GM23338 (cell line): ENCODE data around the gene KRT78. TPM values are rescaled to one million over a fixed set of nuclear protein-coding genes. Genes with fewer than 3 reads are reported as not detected.

Experiments
- ATAC-seq: fragments of 200-7000 bp; cut with Tn5 transposase; 3 replicates; pipeline ENCODE4 v1.9.1; 2020
- DNase-seq: peaks from one replicate; pipeline ENCODE4 v3.0.0-alpha.2; 2015; ENCODE audit warnings: low spot score
- H2AFZ ChIP-seq: fragments of 200-600 bp; sonication (generic); 2 replicates; pipeline ENCODE4 v1.8.0; 2016; ENCODE audit warnings: antibody characterized with exemption, mild to moderate bottlenecking, moderate library complexity
- H3F3A ChIP-seq: fragments of 200-600 bp; sonication (generic); replicated peaks from 2 replicates; pipeline ENCODE4 v1.8.0; 2017; ENCODE audit warnings: antibody characterized with exemption, mixed run types, low read depth
- H3K27ac ChIP-seq: fragments of 200-600 bp; sonication (generic); 2 replicates; pipeline ENCODE4 v1.6.1; 2016; ENCODE audit warnings: low read depth
- H3K27me3 ChIP-seq: fragments of 200-600 bp; sonication (generic); 2 replicates; pipeline ENCODE4 v1.8.0; 2016; ENCODE audit warnings: mild to moderate bottlenecking, mixed run types, moderate library complexity; ENCODE audit not compliant: insufficient read depth
- H3K36me3 ChIP-seq: fragments of 200-600 bp; sonication (generic); 2 replicates; pipeline ENCODE4 v1.8.0; 2016; ENCODE audit warnings: mild to moderate bottlenecking; ENCODE audit not compliant: insufficient read depth
- H3K4me1 ChIP-seq: fragments of 200-600 bp; sonication (generic); 2 replicates; pipeline ENCODE4 v1.8.0; 2016; ENCODE audit warnings: mild to moderate bottlenecking, moderate library complexity; ENCODE audit not compliant: insufficient read depth
- H3K4me2 ChIP-seq: fragments of 200-600 bp; sonication (generic); 2 replicates; pipeline ENCODE4 v1.7.1; 2017; ENCODE audit warnings: mixed run types
- H3K4me3 ChIP-seq: fragments of 200-600 bp; sonication (generic); 2 replicates; pipeline ENCODE4 v1.6.1; 2016; ENCODE audit warnings: mixed run types
- H3K79me2 ChIP-seq: fragments of 200-600 bp; sonication (generic); replicated peaks from 2 replicates; pipeline ENCODE4 v1.8.0; 2017; ENCODE audit warnings: mild to moderate bottlenecking; ENCODE audit not compliant: insufficient read depth
- H3K9me2 ChIP-seq: fragments of 200-600 bp; sonication (generic); 2 replicates; pipeline ENCODE4 v1.8.0; 2017; ENCODE audit not compliant: insufficient read depth
- H4K20me1 ChIP-seq: fragments of 200-600 bp; sonication (generic); replicated peaks from 2 replicates; pipeline ENCODE4 v1.8.0; 2017; ENCODE audit warnings: mild to moderate bottlenecking; ENCODE audit not compliant: insufficient read depth
- H3K27ac Mint-ChIP-seq: 2 replicates; pipeline ENCODE4 v1.8.0; 2020; ENCODE audit warnings: inconsistent platforms, mild to moderate bottlenecking, moderate library complexity, mixed read lengths
- H3K27me3 Mint-ChIP-seq: 3 replicates; pipeline ENCODE4 v1.8.0; 2022; ENCODE audit warnings: low read depth, mild to moderate bottlenecking, moderate library complexity, mixed read lengths, inconsistent platforms; ENCODE audit not compliant: insufficient read depth, poor library complexity
- H3K36me3 Mint-ChIP-seq: 3 replicates; pipeline ENCODE4 v1.8.0; 2021; ENCODE audit warnings: low read depth, mild to moderate bottlenecking, inconsistent platforms, moderate library complexity, mixed read lengths
- H3K4me1 Mint-ChIP-seq: 3 replicates; pipeline ENCODE4 v1.8.0; 2020; ENCODE audit warnings: mild to moderate bottlenecking, inconsistent platforms, mixed read lengths
- H3K4me3 Mint-ChIP-seq: 3 replicates; pipeline ENCODE4 v1.8.0; 2021; ENCODE audit warnings: moderate library complexity, mild to moderate bottlenecking, inconsistent platforms, mixed read lengths
- H3K9me3 Mint-ChIP-seq: 3 replicates; pipeline ENCODE4 v1.8.0; 2020; ENCODE audit warnings: moderate library complexity, mild to moderate bottlenecking, inconsistent platforms, mixed read lengths
- CREB1 ChIP-seq: fragments of 250-450 bp; sonication (Bioruptor Pico); IDR thresholded peaks from 2 replicates; pipeline ENCODE4 v1.5.0; 2020; ENCODE audit warnings: low read depth, mild to moderate bottlenecking, moderate library complexity
- CTCF ChIP-seq, 2 experiments: fragments of 200-600 bp in 1 of 2; sonication (generic) in 1 of 2; conservative IDR thresholded peaks; 2 replicates each; pipeline versions ENCODE4 v1.5.1 to v1.6.1; 2016 to 2017; ENCODE audit warnings: antibody characterized with exemption in 2 of 2, low read depth in 2 of 2, mild to moderate bottlenecking in 2 of 2, moderate library complexity in 1 of 2
- ETS1 ChIP-seq: IDR thresholded peaks from 2 replicates; pipeline ENCODE4 v1.6.1; 2016; ENCODE audit warnings: antibody characterized with exemption
- EZH2 ChIP-seq: fragments of 200-600 bp; sonication (generic); IDR thresholded peaks from one replicate; pipeline ENCODE4 v1.8.0; 2017; ENCODE audit warnings: antibody characterized with exemption, mild to moderate bottlenecking, low read depth; ENCODE audit not compliant: unreplicated experiment
- EZH2phosphoT487 ChIP-seq: fragments of 200-600 bp; sonication (generic); IDR thresholded peaks from one replicate; pipeline ENCODE4 v1.8.1; 2018; ENCODE audit warnings: antibody characterized with exemption; ENCODE audit not compliant: unreplicated experiment
- JUNB ChIP-seq: IDR thresholded peaks from one replicate; pipeline ENCODE4 v1.6.1; 2016; ENCODE audit warnings: antibody characterized with exemption; ENCODE audit not compliant: unreplicated experiment
- NANOG ChIP-seq: IDR thresholded peaks from 2 replicates; pipeline ENCODE4 v1.6.1; 2016; ENCODE audit warnings: antibody characterized with exemption, borderline replicate concordance
- POLR2AphosphoS5 ChIP-seq: IDR thresholded peaks from 2 replicates; pipeline ENCODE4 v1.6.1; 2016; ENCODE audit warnings: antibody characterized with exemption, low read depth
- REST ChIP-seq: IDR thresholded peaks from one replicate; pipeline ENCODE4 v1.6.1; 2018; ENCODE audit warnings: antibody characterized with exemption; ENCODE audit not compliant: unreplicated experiment
- ZNF114 ChIP-seq: fragments of 250-450 bp; sonication (Bioruptor Pico); IDR thresholded peaks from 2 replicates; pipeline ENCODE4 v1.5.0; 2020; ENCODE audit warnings: mild to moderate bottlenecking, moderate library complexity
- ZNF462 ChIP-seq: fragments of 250-450 bp; sonication (Bioruptor Pico); IDR thresholded peaks from 2 replicates; pipeline ENCODE4 v1.5.0; 2020; ENCODE audit warnings: mild to moderate bottlenecking, moderate library complexity
- polyA plus RNA-seq: library from polyadenylated mRNA; unstranded; fragments of >200 nt; fragmentation: Nextera tagmentation; extraction: Ambion mirVana; gene quantifications from 2 replicates; pipeline ENCODE4 v1.2.1, GENCODE V29; 2016
- total RNA-seq: library from RNA; depleted of rRNA; stranded (reverse); fragments of >200 nt; shearing (Covaris generic); gene quantifications from 2 replicates; pipeline ENCODE4 v1.2.3, GENCODE V29; 2014

KRT78 gene
- total and polyA plus RNA-seq, 2 experiments from 2014 or later, result not detected

- Histone ChIP-seq H3K79me2 (no peaks in the 10 kb centered on the region), H3F3A (0 out of 2 replicates have a peak, but pooled peaks cover 3% of the 10 kb centered on the region), H3K27me3 (peaks cover 21% of the 10 kb centered on the region), H3K9me2 (no peaks in the 10 kb centered on the region), H4K20me1 (no peaks in the 10 kb centered on the region), H3K27ac (no peak overlapping the region), H2AFZ (no peak overlapping the region; the same call in 1 of the 2 replicates), H3K4me2 (peak overlapping the region; percentile 88), H3K4me3 (peak overlapping the region; percentile 59), H3K36me3 (no peaks in the 10 kb centered on the region), H3K4me1 (no peaks in the 10 kb centered on the region; the same call in 1 of the 2 replicates)
- Mint-ChIP-seq H3K27me3 (peaks cover 15% of the 10 kb centered on the region), H3K4me1 (peaks cover 17% of the 10 kb centered on the region), H3K9me3 (no peaks in the 10 kb centered on the region), H3K36me3 (no peaks in the 10 kb centered on the region), H3K4me3 (peak overlapping the region; percentile 75), H3K27ac (no peak overlapping the region)
- no peak for ATAC-seq
- TF ChIP-seq ZNF462 (CRISPR knock-in tag) (no peak), REST (no peak), NANOG (no peak), JUNB (no peak), CTCF (conservative IDR thresholded peaks at IDR 0.05; ENCODE audit: low read depth in 2 of 2) (no peak), CREB1 (no peak), EZH2phosphoT487 (no peak), ZNF114 (CRISPR knock-in tag) (no peak), EZH2 (no peak), POLR2AphosphoS5 (no peak), ETS1 (no peak)
- DNase-seq, result no peak
These were observed 24.7 kb upstream of the KRT78 start for GRCh38 chr12:52873513-52873831.
